ENCODE data around the gene KRTAP5-10. TPM values are rescaled to one million over a fixed set of nuclear protein-coding genes. Genes with fewer than 3 reads are reported as not detected.

Gene KRTAP5-10
- total RNA-seq: not detected

DNA sequence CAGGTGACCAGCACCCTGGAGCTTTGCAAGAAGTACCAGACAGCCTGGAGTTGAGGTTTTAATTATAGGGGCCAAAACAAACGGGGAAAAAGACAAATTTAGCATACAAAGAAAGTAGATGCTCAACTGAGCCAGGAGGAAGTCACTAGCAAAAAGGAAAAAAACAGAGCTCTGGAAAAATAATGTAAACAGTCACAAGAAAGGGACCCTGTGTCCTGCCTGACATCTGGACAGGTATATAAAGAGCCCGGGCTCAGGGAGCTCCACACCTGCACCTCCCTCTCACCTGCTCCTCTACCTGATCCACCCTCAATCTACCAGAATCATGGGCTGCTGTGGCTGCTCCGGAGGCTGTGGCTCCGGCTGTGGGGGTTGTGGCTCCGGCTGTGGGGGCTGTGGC lies at the start of gene KRTAP5-10:
Gene KRTAP5-10, plus strand, starts transcription at position 301 of the 400 bp plus-strand sequence. Its CDS starts 25 bp downstream, at position 326.
- peaks cover 0 to 53% (median 0%) of the 10 kb centered on the region in 4 donors for H3K27me3 ChIP-seq
- H3K9me3 ChIP-seq: no peaks in the 10 kb centered on the region
- intact Hi-C loops (cut with DNase I): no loop called here
- H3K36me3 ChIP-seq: no peaks in the 10 kb centered on the region
- no peak for DNase-seq
- WGBS, 2 donors: 20 to 30% methylated on average over 2 to 3 of the region's 5 CpGs
- no peak within 1 kb of the TSS for H3K27ac ChIP-seq
- H3K4me3 ChIP-seq: no peak within 1 kb of the TSS
- TF ChIP-seq, protein P1, sequence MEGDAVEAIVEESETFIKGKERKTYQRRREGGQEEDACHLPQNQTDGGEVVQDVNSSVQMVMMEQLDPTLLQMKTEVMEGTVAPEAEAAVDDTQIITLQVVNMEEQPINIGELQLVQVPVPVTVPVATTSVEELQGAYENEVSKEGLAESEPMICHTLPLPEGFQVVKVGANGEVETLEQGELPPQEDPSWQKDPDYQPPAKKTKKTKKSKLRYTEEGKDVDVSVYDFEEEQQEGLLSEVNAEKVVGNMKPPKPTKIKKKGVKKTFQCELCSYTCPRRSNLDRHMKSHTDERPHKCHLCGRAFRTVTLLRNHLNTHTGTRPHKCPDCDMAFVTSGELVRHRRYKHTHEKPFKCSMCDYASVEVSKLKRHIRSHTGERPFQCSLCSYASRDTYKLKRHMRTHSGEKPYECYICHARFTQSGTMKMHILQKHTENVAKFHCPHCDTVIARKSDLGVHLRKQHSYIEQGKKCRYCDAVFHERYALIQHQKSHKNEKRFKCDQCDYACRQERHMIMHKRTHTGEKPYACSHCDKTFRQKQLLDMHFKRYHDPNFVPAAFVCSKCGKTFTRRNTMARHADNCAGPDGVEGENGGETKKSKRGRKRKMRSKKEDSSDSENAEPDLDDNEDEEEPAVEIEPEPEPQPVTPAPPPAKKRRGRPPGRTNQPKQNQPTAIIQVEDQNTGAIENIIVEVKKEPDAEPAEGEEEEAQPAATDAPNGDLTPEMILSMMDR (IDR thresholded peaks at IDR 0.05): no peak
- TF ChIP-seq POLR2A (IDR thresholded peaks at IDR 0.05): no peak
- no peaks in the 10 kb centered on the region for H3K4me1 ChIP-seq

DNA sequence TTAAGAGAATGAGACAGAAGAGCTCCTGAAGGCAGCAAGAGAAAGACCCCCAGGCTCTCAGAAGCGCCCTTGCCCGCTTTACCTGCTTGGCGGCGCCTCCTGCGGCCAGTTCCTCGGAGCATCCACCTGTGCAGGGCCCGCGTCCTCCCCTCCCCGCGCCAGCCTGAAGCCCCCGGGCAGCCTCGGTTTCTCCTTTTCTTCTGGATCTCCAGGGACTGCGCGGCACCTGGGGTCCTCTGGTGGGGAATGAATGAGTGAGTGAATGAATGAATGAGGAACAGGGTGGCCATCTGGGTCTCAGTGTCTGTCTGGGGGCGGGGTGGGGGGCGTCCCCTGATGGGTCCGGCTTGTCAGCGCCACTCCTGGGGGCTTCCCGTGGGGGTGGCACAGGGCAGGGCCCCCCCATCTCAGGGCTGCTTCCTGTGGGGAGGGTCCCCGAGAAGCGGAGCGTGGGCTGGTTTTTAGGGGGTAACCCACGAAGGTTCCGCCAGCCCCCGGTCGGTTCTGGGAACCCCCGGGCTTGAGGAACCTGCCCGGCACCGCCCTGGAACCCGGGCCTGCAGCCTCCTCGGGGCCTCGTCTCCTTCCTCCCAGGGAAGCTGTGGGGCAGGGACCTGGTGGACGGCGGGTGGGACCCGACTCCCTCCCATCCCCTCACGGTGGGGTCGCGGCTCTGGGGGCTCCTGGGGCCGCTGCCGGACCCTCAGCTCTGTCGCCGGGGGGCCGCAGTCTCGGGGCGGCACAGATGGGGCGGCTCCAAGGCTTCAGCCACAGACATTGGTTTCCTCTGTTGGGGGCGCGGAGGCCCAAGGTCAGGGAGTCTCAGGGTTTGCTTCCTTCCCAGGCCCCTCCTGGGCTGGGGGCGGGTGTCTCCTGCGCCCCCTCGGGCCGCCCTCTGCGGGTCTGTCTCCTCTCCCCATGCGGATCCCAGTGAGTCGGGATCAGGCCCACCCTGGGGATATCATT lies 46.6 kb upstream of the KRTAP5-10 start:
- 92 to 95% methylated on average over 12 to 19 of the region's 55 CpGs for WGBS, 2 donors

GRCh38 chr11:71519546-71519945 lies 45.8 kb upstream of the KRTAP5-10 start:
- no peak for DNase-seq
- intact Hi-C loops (cut with DNase I): no loop called here
- Histone ChIP-seq H3K27me3 (no peaks in the 10 kb centered on the region), H3K4me3 (no peak overlapping the region), H3K36me3 (no peaks in the 10 kb centered on the region), H3K27ac (no peak overlapping the region), H3K9me3 (no peaks in the 10 kb centered on the region), H3K4me1 (no peaks in the 10 kb centered on the region)
- TF ChIP-seq POLR2A (IDR thresholded peaks at IDR 0.05): no peak
- TF ChIP-seq, protein P1 (IDR thresholded peaks at IDR 0.05): no peak
- WGBS, 2 donors: 68 to 85% methylated on average over 4 of the region's 10 CpGs

More for the DNA sequence above, 46.6 kb upstream of the KRTAP5-10 start:
- Histone ChIP-seq H3K27ac (no peak overlapping the region), H3K4me3 (no peak overlapping the region), H3K36me3 (no peaks in the 10 kb centered on the region), H3K27me3 (no peaks in the 10 kb centered on the region), H3K9me3 (no peaks in the 10 kb centered on the region), H3K4me1 (no peaks in the 10 kb centered on the region)
- no peak for DNase-seq
- intact Hi-C loops (cut with DNase I): no loop called here
- TF ChIP-seq, protein P1 (IDR thresholded peaks at IDR 0.05): no peak
- no peak for TF ChIP-seq POLR2A (IDR thresholded peaks at IDR 0.05)

DNA sequence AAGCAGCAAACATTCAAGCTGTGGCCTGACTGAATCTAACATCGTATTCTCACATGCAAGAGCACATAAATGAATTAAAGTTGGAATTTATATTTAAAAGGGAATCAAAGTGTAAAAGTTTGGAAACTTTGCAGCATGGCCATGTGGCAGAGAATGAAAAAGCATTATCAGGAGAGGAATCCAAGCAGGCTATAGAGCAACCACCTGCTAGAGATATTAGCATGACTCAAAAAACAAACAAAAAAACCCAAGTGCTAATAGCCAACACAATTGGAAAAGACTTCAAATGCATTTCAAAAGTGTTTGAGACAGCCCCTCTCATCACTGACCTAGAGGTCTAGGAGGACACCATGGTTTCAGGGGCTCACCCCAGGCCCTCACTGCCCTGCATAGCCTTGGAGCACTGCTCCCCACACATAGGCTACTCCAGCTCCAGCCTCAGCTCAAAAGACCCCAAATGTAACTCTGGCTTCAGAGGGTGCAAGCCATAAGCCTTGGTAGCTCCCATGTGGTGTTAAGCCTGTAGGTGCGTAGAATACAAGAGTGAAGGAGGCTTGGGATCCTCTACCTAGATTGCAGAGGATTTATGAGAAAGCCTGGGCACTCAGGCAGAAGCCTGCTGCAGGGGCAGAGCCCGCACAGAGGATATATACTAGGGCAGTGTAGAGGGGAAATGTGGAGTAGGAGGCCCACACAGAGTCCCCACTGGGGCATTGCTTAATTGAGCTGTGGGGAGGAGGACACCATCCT lies 40.0 kb upstream of the KRTAP5-10 start:
- Histone ChIP-seq H3K4me1 (no peaks in the 10 kb centered on the region), H3K27me3 (no peaks in the 10 kb centered on the region), H3K36me3 (no peaks in the 10 kb centered on the region), H3K9me3 (no peaks in the 10 kb centered on the region), H3K4me3 (no peak overlapping the region), H3K27ac (no peak overlapping the region)
- DNase-seq: no peak
- intact Hi-C loops (cut with DNase I): no loop called here
- WGBS, 2 donors: 66 to 88% methylated on average over 1 to 3 of the region's 3 CpGs
- TF ChIP-seq POLR2A (IDR thresholded peaks at IDR 0.05): no peak
- TF ChIP-seq, protein P1 (IDR thresholded peaks at IDR 0.05): no peak
